ENCODE measurements around the gene MEIKIN.

GRCh38 chr5:131914472-131914871 is 31.0 kb downstream of the MEIKIN start:
- no peak for TF ChIP-seq ELF4 (IDR thresholded peaks at IDR 0.05)
- TF ChIP-seq FOXK2 (IDR thresholded peaks at IDR 0.05): no peak
- TF ChIP-seq FOXM1 (IDR thresholded peaks at IDR 0.05; ENCODE audit: borderline replicate concordance): no peak
- TF ChIP-seq FOXA1 (IDR thresholded peaks at IDR 0.05): no peak

Measured in HEK293T (cell line).